Lung (tissue), 12 donors: ENCODE measurements around the gene EGFL6. TPM values are rescaled to one million over a fixed set of nuclear protein-coding genes. Genes with fewer than 3 reads are reported as not detected.
"Not testable (repeated sequence)": the region's sequence is repeated elsewhere in the genome, so short reads cannot be mapped to it uniquely, and the experiment has no call there.

Experiments used
- ATAC-seq: fragments of 200-7000 bp; cut with Tn5 transposase; one replicate; pipeline ENCODE4 v1.9.1; 2020; ENCODE audit warnings: moderate number of reproducible peaks; ENCODE audit not compliant: insufficient read depth, low FRiP score
- DNase-seq, 3 donors: peaks; one replicate each; pipeline ENCODE4 v3.0.0-alpha.2; 2013 to 2017
- H3K27ac ChIP-seq, 2 donors: one replicate each; pipeline ENCODE4 v1.5.1; 2013; ENCODE audit warnings: mild to moderate bottlenecking in 2 of 2, moderate library complexity in 2 of 2, control low read depth in 1 of 2, inconsistent platforms in 1 of 2, low read depth in 1 of 2, low read length in 1 of 2
- H3K27me3 ChIP-seq, 3 donors: one replicate each; pipeline ENCODE4 v1.5.1; 2013; ENCODE audit warnings: low read length in 2 of 3; ENCODE audit not compliant: control insufficient read depth in 3 of 3, insufficient read depth in 3 of 3
- H3K36me3 ChIP-seq, 4 donors: one replicate each; pipeline ENCODE4 v1.5.1; 2013; ENCODE audit warnings: low read length in 4 of 4, mild to moderate bottlenecking in 1 of 4, moderate library complexity in 1 of 4; ENCODE audit not compliant: control insufficient read depth in 4 of 4, insufficient read depth in 4 of 4
- H3K4me1 ChIP-seq, 5 donors: one replicate each; pipeline ENCODE4 v1.5.1; 2013; ENCODE audit warnings: low read length in 5 of 5, mild to moderate bottlenecking in 2 of 5, moderate library complexity in 1 of 5; ENCODE audit not compliant: control insufficient read depth in 5 of 5, insufficient read depth in 5 of 5
- H3K4me3 ChIP-seq: one replicate; pipeline ENCODE4 v1.5.1; 2013; ENCODE audit warnings: mild to moderate bottlenecking, control low read depth, moderate library complexity
- H3K9ac ChIP-seq, 2 donors: one replicate each; pipeline ENCODE4 v1.5.1; 2013; ENCODE audit warnings: low read length in 2 of 2, control low read depth in 1 of 2; ENCODE audit not compliant: insufficient read depth in 1 of 2
- H3K9me3 ChIP-seq, 4 donors: one replicate each; pipeline ENCODE4 v1.5.1; 2013; ENCODE audit warnings: low read length in 3 of 4, mild to moderate bottlenecking in 1 of 4, moderate library complexity in 1 of 4; ENCODE audit not compliant: control insufficient read depth in 4 of 4, insufficient read depth in 3 of 4
- CTCF ChIP-seq: IDR thresholded peaks from 2 replicates; pipeline ENCODE4 v1.5.1; 2012; ENCODE audit warnings: mild to moderate bottlenecking; ENCODE audit errors: control extremely low read depth, extremely low read depth
- WGBS, 2 donors: extraction: QIAGEN DNeasy Blood & Tissue Kit; methylation state at CpG; one replicate each; pipeline ENCODE4 v1.1.7; 2013; 5-methylcytosine and 5-hydroxymethylcytosine counted together
- polyA plus RNA-seq, 2 donors: library from polyadenylated mRNA; stranded (reverse); fragments of 200-250 nt; gene quantifications; one replicate each; pipeline ENCODE4 v1.2.1, GENCODE V29; 2013
- total RNA-seq, 2 donors: library from RNA; depleted of rRNA in 1 of 2; stranded (reverse); fragments of >200 nt in 1 of 2; gene quantifications; one replicate each; pipeline ENCODE4 v1.2.1, GENCODE V29; 2014 to 2021
- donor health status: control.
- donor health status: control.
- donor health status: Bipolar disorder and iron deficiency.
- donor health status: healthy.
- donor health status: DM: yes; HTN: yes; CAD: no.

EGFL6 gene
- total and polyA plus RNA-seq, 4 donors: 5.4 to 58.7 (median 14.3) TPM

- WGBS, 2 donors: 57 to 100% methylated on average over 1 of the region's 1 CpG
Observed at GRCh38 chrX:13638021-13638420, 68.6 kb downstream of the EGFL6 start.

GRCh38 chrX:13638826-13639225 lies 69.4 kb downstream of the EGFL6 start:
- Histone ChIP-seq H3K4me3 (no peak overlapping the region), H3K27me3 (peaks cover under 1 to 13% (median 13%) of the 10 kb centered on the region in 3 donors), H3K9ac (no peak overlapping the region), H3K9me3 (peaks cover 0 to 16% (median 4%) of the 10 kb centered on the region in 4 donors), H3K4me1 (no peaks in the 10 kb centered on the region), H3K36me3 (no peaks in the 10 kb centered on the region), H3K27ac (no peak overlapping the region)
- 47 to 85% methylated on average over 3 of the region's 3 CpGs for WGBS, 2 donors
- TF ChIP-seq CTCF: no peak
- ATAC-seq: no peak
- peak in 1 of 3 donors; percentile 7 for DNase-seq

More at GRCh38 chrX:13638021-13638420, 68.6 kb downstream of the EGFL6 start:
- DNase-seq: no peak
- TF ChIP-seq CTCF: no peak
- no peak for ATAC-seq
- Histone ChIP-seq H3K27ac (no peak overlapping the region), H3K4me3 (no peak overlapping the region), H3K36me3 (no peaks in the 10 kb centered on the region), H3K9ac (no peak overlapping the region), H3K27me3 (peaks cover 3 to 15% (median 13%) of the 10 kb centered on the region in 3 donors), H3K9me3 (peaks cover 0 to 16% (median 4%) of the 10 kb centered on the region in 4 donors), H3K4me1 (no peaks in the 10 kb centered on the region)

GRCh38 chrX:13641684-13642083 lies 72.3 kb downstream of the EGFL6 start:
- H3K4me1 ChIP-seq, H3K4me3 ChIP-seq, H3K27ac ChIP-seq, H3K9ac ChIP-seq, DNase-seq, ATAC-seq, H3K36me3 ChIP-seq, H3K9me3 ChIP-seq: not testable (repeated sequence)
- 80 to 87% methylated on average over 2 of the region's 4 CpGs for WGBS, 2 donors
- H3K27me3 ChIP-seq: peaks cover 0 to 20% (median 18%) of the 10 kb centered on the region in 3 donors

DNA sequence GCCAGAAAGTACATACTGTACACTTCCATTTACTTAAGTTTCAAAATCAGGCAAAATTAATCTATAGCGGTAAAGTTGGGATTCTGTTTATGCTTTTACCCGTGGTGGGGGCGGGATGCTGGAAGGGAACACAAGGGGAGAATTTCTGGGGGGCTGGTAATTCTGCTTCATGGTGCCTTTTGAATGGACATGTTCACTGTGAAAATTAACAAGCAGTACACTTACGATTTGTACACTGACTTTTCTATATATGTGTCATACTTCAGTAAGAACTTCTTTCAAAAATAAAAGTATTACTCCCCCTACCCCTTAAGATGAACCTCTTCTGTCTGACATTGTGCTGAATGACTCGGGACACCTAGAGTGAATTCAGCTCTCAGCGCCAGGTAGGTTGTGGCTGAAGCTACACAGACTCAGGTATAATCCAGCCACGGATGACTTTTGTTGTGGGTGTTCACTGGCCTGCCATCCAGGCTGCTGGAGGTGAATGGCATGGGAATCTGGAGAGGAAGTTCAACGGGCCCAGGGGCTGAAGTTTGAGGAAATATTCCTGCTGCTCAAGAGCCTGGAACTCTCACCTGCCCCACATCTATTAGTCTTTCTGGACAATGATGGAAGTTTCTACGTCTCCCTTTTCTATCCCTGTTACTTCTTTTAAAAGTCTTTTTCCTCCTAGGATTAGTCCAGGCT lies 76.2 kb downstream of the EGFL6 start:
- Histone ChIP-seq H3K27ac (no peak overlapping the region), H3K36me3 (no peaks in the 10 kb centered on the region), H3K4me1 (peaks cover 0 to 11% (median 1%) of the 10 kb centered on the region in 5 donors), H3K9me3 (no peaks in the 10 kb centered on the region), H3K9ac (no peak overlapping the region), H3K27me3 (peaks cover 0 to 33% (median 26%) of the 10 kb centered on the region in 3 donors), H3K4me3 (no peak overlapping the region)
- ATAC-seq (no peak), DNase-seq (no peak)
- no peak for TF ChIP-seq CTCF
- WGBS, 2 donors: 59 to 65% methylated on average over 9 of the region's 9 CpGs
